ENCODE data around the gene NFX1.

The NFX1 gene

DNA sequence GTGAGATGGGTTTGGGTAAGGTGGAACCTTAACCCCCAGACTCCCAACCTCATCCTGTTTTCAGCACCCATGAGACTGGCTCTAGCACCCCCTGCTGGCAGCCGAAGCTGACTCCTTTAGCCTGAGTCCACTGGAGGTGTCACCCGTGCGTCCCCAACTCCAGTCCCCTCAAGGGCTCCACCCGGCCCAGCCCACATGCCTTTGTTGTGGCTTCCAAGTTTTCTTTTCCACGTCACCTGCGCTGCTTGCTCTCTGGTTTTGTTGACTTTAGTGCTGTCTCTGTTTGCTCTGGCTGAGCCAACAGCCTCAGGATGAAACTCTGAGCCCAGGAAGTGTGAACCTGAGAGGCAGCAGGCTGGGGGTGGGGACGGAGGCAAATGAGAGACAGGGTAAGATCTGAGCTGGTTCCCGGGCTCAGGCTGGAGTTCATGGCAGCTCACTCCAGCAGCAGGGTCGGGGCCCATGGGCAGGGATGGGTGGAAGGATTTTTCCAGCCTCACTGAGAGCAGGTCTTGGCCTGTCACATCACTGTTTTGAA lies 125.3 kb downstream of the NFX1 start:
- in situ Hi-C loops (cut with MboI; ENCODE audit: low sequenced_read_pairs): no loop called here

DNA sequence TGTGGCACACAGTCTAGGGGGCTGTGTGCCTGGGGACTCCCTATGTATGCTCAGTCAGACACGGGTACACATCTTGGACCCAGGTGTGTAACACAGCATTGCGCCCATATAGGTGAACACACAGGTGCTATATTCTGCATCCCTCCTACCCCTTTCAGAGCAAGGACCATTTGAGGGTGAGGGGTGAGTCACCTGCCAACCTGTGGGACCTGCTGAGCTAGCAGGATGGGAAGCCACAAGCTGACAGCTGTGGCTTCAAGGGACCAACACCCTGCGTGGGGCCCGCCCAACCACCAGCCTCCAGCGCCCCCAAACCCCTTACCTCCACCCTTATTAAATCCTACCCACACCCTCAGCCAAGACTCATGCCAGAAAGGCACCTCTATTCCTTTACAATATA lies 126.7 kb downstream of the NFX1 start:
- in situ Hi-C loops (cut with MboI; ENCODE audit: low sequenced_read_pairs): no loop called here

GRCh38 chr9:33418090-33418489 lies 127.8 kb downstream of the NFX1 start:
- in situ Hi-C loops (cut with MboI; ENCODE audit: low sequenced_read_pairs): no loop called here

DNA sequence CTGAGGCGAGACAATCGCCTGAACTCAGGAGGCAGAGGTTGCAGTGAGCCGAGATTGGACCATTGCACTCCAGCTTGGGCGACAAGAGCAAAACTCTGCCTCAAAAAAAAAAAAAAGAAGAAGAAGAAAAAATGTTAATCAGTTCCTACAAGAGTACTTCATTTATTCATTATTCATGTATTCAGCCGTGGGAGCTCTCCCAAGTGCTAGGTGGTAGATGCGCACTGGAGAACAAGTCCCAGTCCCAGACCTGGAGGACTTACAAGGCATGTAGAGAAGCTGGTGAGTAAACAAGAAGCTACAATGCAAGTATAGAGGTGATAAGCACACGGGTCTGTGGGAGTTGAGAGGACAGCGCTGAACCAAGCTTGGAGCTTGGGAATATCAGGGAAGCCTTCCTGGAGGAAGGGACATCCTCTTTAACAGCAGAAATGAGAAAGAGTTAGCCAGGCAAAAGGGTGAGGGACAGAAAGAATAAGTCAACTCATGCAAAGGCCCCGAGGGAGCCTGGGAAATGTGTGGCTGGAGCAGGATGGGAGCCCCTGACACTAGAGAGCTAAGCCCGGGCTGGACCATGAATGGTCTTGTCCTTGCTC lies 129.5 kb downstream of the NFX1 start:
- in situ Hi-C loops (cut with MboI; ENCODE audit: low sequenced_read_pairs): no loop called here

All from HL-60/S4 treated with phorbol 12-myristate 13-acetate at 8.2 ng/mL for 4 days and 3 days (cell line).